DOHH2 (cell line): ENCODE results near the gene YIPF6.
A peak's percentile ranks its signal among the peaks of the same experiment; 100 is the strongest.
"Not testable (repeated sequence)": the region's sequence is repeated elsewhere in the genome, so short reads cannot be mapped to it uniquely, and the experiment has no call there.

ENCODE experiments used
- H3F3A ChIP-seq: fragments of 200-600 bp; sonication (generic), shearing (Covaris generic); 2 replicates; pipeline ENCODE4 v1.6.0; 2016; ENCODE audit warnings: antibody characterized with exemption, mild to moderate bottlenecking; ENCODE audit not compliant: control insufficient read depth, insufficient read depth
- H3K27ac ChIP-seq: fragments of 200-600 bp; sonication (generic); 2 replicates; pipeline ENCODE4 v1.5.1; 2014; ENCODE audit warnings: low read depth, mild to moderate bottlenecking, low read length, moderate library complexity
- H3K27me3 ChIP-seq: fragments of 200-600 bp; sonication (generic); 2 replicates; pipeline ENCODE4 v1.6.1; 2014; ENCODE audit warnings: mild to moderate bottlenecking, low read length, mixed read lengths; ENCODE audit not compliant: control insufficient read depth
- H3K36me3 ChIP-seq: fragments of 200-600 bp; sonication (generic); 2 replicates; pipeline ENCODE4 v1.6.1; 2014; ENCODE audit warnings: mild to moderate bottlenecking, low read length, moderate library complexity, mixed read lengths; ENCODE audit not compliant: control insufficient read depth
- H3K4me1 ChIP-seq: fragments of 200-600 bp; sonication (generic); 2 replicates; pipeline ENCODE4 v1.6.1; 2014; ENCODE audit warnings: mild to moderate bottlenecking, low read length, mixed read lengths; ENCODE audit not compliant: control insufficient read depth
- H3K4me2 ChIP-seq: fragments of 200-600 bp; sonication (generic); 2 replicates; pipeline ENCODE4 v1.6.0; 2014; ENCODE audit warnings: mild to moderate bottlenecking, low read length, moderate library complexity
- H3K4me3 ChIP-seq: fragments of 200-600 bp; sonication (generic); 2 replicates; pipeline ENCODE4 v1.5.1; 2014; ENCODE audit warnings: mild to moderate bottlenecking, low read length, mixed read lengths
- H3K79me2 ChIP-seq: fragments of 200-600 bp; sonication (generic); 2 replicates; pipeline ENCODE4 v1.6.1; 2014; ENCODE audit warnings: mild to moderate bottlenecking, low read length, mixed read lengths; ENCODE audit not compliant: control insufficient read depth
- H3K9me2 ChIP-seq: fragments of 200-600 bp; sonication (generic); replicated peaks from 2 replicates; pipeline ENCODE4 v1.6.1; 2014; ENCODE audit warnings: mild to moderate bottlenecking, low read length, mixed read lengths; ENCODE audit not compliant: control insufficient read depth
- H3K9me3 ChIP-seq: fragments of 200-600 bp; sonication (generic); 2 replicates; pipeline ENCODE4 v1.6.1; 2014; ENCODE audit warnings: antibody characterized with exemption, low read length, mixed read lengths; ENCODE audit not compliant: control insufficient read depth, insufficient read depth
- H4K20me1 ChIP-seq: fragments of 200-600 bp; sonication (generic); 2 replicates; pipeline ENCODE4 v1.6.0; 2014; ENCODE audit warnings: low read depth, mild to moderate bottlenecking, antibody characterized with exemption, low read length, moderate library complexity; ENCODE audit not compliant: control insufficient read depth, insufficient read depth
- CTCF ChIP-seq: fragments of 200-600 bp; sonication (generic); IDR thresholded peaks from one replicate; pipeline ENCODE4 v1.5.1; 2014; ENCODE audit warnings: antibody characterized with exemption, mild to moderate bottlenecking, low read depth, low read length; ENCODE audit not compliant: poor library complexity, severe bottlenecking
- EZH2phosphoT487 ChIP-seq: fragments of 200-600 bp; sonication (generic); IDR thresholded peaks from 2 replicates; pipeline ENCODE4 v1.6.1; 2017; ENCODE audit warnings: borderline replicate concordance, mild to moderate bottlenecking, antibody characterized with exemption, low read length, moderate library complexity, mixed read lengths

Gene YIPF6

GRCh38 chrX:68511255-68511654, 12.4 kb downstream of the YIPF6 start:
- H3K4me3 ChIP-seq = no peak overlapping the region
- H3F3A ChIP-seq = no peaks in the 10 kb centered on the region
- H3K27me3 ChIP-seq = no peaks in the 10 kb centered on the region
- H3K4me2 ChIP-seq = no peak overlapping the region
- H3K36me3 ChIP-seq = peaks cover 21% of the 10 kb centered on the region
- H3K4me1 ChIP-seq = no peaks in the 10 kb centered on the region
- no peak for TF ChIP-seq EZH2phosphoT487
- peak; percentile 47 for TF ChIP-seq CTCF
- no peaks in the 10 kb centered on the region for H3K9me3 ChIP-seq
- no peaks in the 10 kb centered on the region for H4K20me1 ChIP-seq
- no peak overlapping the region for H3K27ac ChIP-seq
- H3K9me2 ChIP-seq = no peaks in the 10 kb centered on the region
- H3K79me2 ChIP-seq = peaks cover 23% of the 10 kb centered on the region

- not testable (repeated sequence) for H3K27ac ChIP-seq, H3F3A ChIP-seq, H3K4me1 ChIP-seq, H4K20me1 ChIP-seq, H3K4me3 ChIP-seq, H3K9me2 ChIP-seq, H3K4me2 ChIP-seq, H3K79me2 ChIP-seq, H3K27me3 ChIP-seq, H3K9me3 ChIP-seq
- H3K36me3 ChIP-seq = peaks cover 14% of the 10 kb centered on the region
These were observed 25.8 kb downstream of the YIPF6 start for GRCh38 chrX:68524680-68525079.

- no peak overlapping the region for H3K4me2 ChIP-seq
- peaks cover 10% of the 10 kb centered on the region for H3K36me3 ChIP-seq
These were observed 34.1 kb downstream of the YIPF6 start for GRCh38 chrX:68532831-68533533.

More at GRCh38 chrX:68532831-68533533, 34.1 kb downstream of the YIPF6 start:
- TF ChIP-seq CTCF = no peak
- no peak for TF ChIP-seq EZH2phosphoT487
- Histone ChIP-seq H3K27ac (no peak overlapping the region), H3K9me2 (no peaks in the 10 kb centered on the region), H3K4me1 (no peaks in the 10 kb centered on the region), H3F3A (no peaks in the 10 kb centered on the region), H4K20me1 (no peaks in the 10 kb centered on the region), H3K4me3 (no peak overlapping the region), H3K9me3 (no peaks in the 10 kb centered on the region), H3K79me2 (no peaks in the 10 kb centered on the region), H3K27me3 (no peaks in the 10 kb centered on the region)
